ENCODE measurements around the gene LGALS3. TPM values are rescaled to one million over a fixed set of nuclear protein-coding genes. Genes with fewer than 3 reads are reported as not detected.
A peak's percentile ranks its signal among the peaks of the same experiment; 100 is the strongest.

The LGALS3 gene
- total RNA-seq, 4 donors from 2014 or later: 65.7 to 201 (median 111) TPM

DNA sequence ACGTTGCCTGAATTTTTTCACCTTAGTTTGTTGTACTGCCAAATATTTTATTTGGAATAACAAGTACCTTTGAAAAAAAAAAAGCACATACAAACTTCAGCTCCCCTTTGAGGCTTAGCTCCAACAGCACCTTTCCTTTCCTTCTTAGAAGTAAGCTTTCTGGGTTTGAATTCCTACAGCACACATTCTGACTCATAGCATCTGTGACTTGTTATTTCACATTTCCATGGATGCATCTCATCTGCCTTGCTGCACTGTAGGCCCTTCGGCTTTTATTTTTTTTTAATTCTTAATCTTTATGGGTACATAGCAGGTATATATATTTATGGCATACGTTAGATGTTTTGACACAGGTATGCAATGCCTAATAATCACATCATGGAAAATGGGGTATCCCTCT, 7.2 kb downstream of the LGALS3 start:
- Histone ChIP-seq H3K36me3 (peaks cover 11 to 21% of the 10 kb centered on the region in 2 donors), H3K27ac (peak overlapping the region in 1 of 3 donors; percentile 60), H3K9me3 (no peaks in the 10 kb centered on the region), H3K27me3 (no peaks in the 10 kb centered on the region), H3K4me1 (peaks cover 19 to 28% of the 10 kb centered on the region in 2 donors), H3K4me3 (replicated peaks in 1 of 3) (no peak overlapping the region)
- no peak for DNase-seq
- 81 to 91% methylated on average over 3 of the region's 3 CpGs for WGBS, 2 donors
- TF ChIP-seq POLR2A (IDR thresholded peaks at IDR 0.05): no peak
- TF ChIP-seq, protein P1, sequence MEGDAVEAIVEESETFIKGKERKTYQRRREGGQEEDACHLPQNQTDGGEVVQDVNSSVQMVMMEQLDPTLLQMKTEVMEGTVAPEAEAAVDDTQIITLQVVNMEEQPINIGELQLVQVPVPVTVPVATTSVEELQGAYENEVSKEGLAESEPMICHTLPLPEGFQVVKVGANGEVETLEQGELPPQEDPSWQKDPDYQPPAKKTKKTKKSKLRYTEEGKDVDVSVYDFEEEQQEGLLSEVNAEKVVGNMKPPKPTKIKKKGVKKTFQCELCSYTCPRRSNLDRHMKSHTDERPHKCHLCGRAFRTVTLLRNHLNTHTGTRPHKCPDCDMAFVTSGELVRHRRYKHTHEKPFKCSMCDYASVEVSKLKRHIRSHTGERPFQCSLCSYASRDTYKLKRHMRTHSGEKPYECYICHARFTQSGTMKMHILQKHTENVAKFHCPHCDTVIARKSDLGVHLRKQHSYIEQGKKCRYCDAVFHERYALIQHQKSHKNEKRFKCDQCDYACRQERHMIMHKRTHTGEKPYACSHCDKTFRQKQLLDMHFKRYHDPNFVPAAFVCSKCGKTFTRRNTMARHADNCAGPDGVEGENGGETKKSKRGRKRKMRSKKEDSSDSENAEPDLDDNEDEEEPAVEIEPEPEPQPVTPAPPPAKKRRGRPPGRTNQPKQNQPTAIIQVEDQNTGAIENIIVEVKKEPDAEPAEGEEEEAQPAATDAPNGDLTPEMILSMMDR (IDR thresholded peaks at IDR 0.05): no peak
- intact Hi-C loops (cut with DNase I): no loop called here

DNA sequence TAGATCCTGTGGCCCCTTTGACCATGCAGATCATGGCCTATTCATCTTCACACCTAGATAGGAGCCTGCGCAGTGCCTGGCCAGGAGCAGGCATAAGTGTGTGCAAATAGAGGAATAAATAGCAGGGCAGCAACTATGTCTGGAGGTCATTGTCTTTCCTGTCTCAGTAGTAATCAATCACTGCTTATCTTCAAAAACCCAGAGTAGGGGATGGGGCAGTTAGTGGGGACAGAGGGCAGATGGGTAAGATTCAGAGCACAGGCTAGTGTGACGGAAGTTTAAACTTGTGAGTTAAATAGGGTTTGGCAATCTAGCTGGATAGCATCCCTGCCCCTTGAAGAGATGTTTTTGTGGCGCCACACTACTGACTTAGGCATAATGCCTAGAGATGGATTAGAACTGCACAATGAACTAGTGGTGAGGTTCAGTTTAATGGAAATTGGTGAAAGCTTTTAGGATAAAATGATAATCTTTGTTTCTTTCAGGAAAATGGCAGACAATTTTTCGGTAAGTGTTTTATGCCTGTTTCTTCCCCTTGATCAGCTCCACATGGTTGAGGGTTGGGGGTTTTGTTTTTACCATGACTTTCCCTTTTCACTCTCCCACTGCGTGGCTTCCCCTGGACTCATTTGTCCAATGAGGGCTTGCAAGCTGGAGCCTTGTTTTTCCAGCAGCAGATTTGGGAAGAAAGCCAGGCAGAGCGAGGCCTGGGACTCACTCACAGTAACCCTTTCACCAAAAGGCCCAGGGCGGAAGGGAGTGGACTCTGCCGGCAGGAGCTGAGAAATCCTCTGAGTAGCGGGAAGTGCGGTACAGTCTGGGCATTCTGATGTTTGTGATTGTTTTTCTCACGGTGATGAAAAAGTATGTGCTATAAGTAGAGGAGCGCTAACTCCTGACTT, 8.1 kb downstream of the LGALS3 start:
- peaks cover 17 to 28% of the 10 kb centered on the region in 2 donors for H3K4me1 ChIP-seq

DNA sequence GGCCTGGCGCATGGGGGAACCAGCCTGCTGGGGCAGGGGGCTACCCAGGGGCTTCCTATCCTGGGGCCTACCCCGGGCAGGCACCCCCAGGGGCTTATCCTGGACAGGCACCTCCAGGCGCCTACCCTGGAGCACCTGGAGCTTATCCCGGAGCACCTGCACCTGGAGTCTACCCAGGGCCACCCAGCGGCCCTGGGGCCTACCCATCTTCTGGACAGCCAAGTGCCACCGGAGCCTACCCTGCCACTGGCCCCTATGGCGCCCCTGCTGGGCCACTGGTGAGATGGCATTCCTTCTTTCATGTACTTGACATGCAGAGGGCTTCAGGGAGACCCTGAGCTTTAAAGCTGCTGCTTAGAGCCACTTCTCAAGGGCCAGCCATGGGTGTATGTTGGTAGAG, 9.0 kb downstream of the LGALS3 start:
- no peaks in the 10 kb centered on the region for H3K27me3 ChIP-seq
- H3K36me3 ChIP-seq: peaks cover 19 to 32% of the 10 kb centered on the region in 2 donors
- no peak for DNase-seq
- TF ChIP-seq, protein P1 (IDR thresholded peaks at IDR 0.05): peak in 1 of 6 experiments; percentile 20
- TF ChIP-seq POLR2A (IDR thresholded peaks at IDR 0.05): no peak
- H3K27ac ChIP-seq: peak overlapping the region in 2 of 3 donors; percentile 60 to 66
- H3K9me3 ChIP-seq: no peaks in the 10 kb centered on the region
- H3K4me1 ChIP-seq: peaks cover 17 to 28% of the 10 kb centered on the region in 2 donors
- 84 to 85% methylated on average over 2 to 3 of the region's 7 CpGs for WGBS, 2 donors
- intact Hi-C loops (cut with DNase I): no loop called here
- H3K4me3 ChIP-seq (replicated peaks in 1 of 3): no peak overlapping the region

More for the DNA sequence above, 8.1 kb downstream of the LGALS3 start:
- DNase-seq: peak; percentile 88 to 91
- WGBS, 2 donors: 34 to 35% methylated on average over 12 of the region's 12 CpGs
- Histone ChIP-seq H3K27me3 (no peaks in the 10 kb centered on the region), H3K36me3 (peaks cover 16 to 24% of the 10 kb centered on the region in 2 donors), H3K27ac (peak overlapping the region; percentile 34 to 66 (median 60)), H3K9me3 (no peaks in the 10 kb centered on the region), H3K4me3 (replicated peaks in 1 of 3) (peak overlapping the region in 1 of 3 donors; percentile 1)
- peak in 1 of 2 donors; percentile 18 for TF ChIP-seq POLR2A (IDR thresholded peaks at IDR 0.05)
- TF ChIP-seq, protein P1 (IDR thresholded peaks at IDR 0.05): no peak
- intact Hi-C loops (cut with DNase I): no loop called here

DNA sequence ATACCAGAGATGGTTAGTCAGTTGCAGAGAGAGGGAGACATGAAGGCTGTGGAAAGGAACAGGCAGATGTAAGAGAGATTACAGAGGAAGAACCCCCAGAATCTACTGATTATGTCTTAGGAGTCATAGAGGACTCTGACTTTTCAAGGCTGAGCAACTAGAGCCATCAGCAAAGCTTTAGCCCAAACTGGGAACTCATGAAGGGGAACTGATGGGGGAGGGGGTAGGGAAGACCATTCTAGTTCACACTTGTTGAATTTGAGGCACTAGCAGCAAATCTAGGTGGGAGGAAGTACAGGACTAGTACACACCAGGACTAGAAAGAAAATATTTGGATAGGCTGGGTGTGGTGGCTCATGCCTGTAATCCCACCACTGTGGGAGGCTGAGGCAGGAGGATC, 10.1 kb downstream of the LGALS3 start:
- peaks cover 17 to 28% of the 10 kb centered on the region in 2 donors for H3K4me1 ChIP-seq
- intact Hi-C loops (cut with DNase I): no loop called here
- H3K36me3 ChIP-seq: peaks cover 29 to 41% of the 10 kb centered on the region in 2 donors
- DNase-seq: no peak
- H3K27ac ChIP-seq: no peak overlapping the region
- no peak overlapping the region for H3K4me3 ChIP-seq (replicated peaks in 1 of 3)
- TF ChIP-seq, protein P1 (IDR thresholded peaks at IDR 0.05): no peak
- no peaks in the 10 kb centered on the region for H3K27me3 ChIP-seq
- H3K9me3 ChIP-seq: no peaks in the 10 kb centered on the region
